ENCODE data around the gene PARD3. TPM values are rescaled to one million over a fixed set of nuclear protein-coding genes. Genes with fewer than 3 reads are reported as not detected.

The PARD3 gene
- total and polyA plus RNA-seq, 7 donors = 20.2 to 84.4 (median 53.4) TPM

DNA sequence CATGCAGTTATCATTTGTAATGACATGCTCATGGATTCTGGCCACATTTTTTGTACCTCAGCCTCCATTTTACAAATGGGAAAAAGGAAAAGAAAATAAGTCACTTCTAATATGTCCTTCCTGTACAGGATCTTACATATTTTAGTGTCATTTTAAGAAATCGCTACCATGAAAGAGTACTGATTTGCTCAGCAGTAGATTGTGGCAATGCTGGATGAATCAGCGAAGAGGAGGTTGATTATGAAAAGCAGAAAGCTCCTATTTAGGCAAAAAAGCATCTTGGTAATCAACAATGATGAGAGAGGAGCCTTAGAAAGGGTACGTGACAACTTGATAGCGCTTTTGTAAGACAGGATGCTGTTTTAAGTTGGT, 522.9 kb downstream of the PARD3 start:
- Histone ChIP-seq H3K27ac (no peak overlapping the region), H3K4me3 (no peak overlapping the region), H3K36me3 (ENCODE audit: insufficient read depth in 1 of 2, low read depth in 1 of 2) (no peaks in the 10 kb centered on the region), H3K4me1 (peaks cover 13% of the 10 kb centered on the region), H3K9me3 (no peaks in the 10 kb centered on the region), H3K27me3 (ENCODE audit: insufficient read depth in 3 of 3, low read length in 2 of 3) (no peaks in the 10 kb centered on the region)
- WGBS, 3 donors = 80 to 92% (median 85%) methylated on average over 4 of the region's 4 CpGs
- ATAC-seq (no peak), DNase-seq (no peak)
- TF ChIP-seq, protein P1, sequence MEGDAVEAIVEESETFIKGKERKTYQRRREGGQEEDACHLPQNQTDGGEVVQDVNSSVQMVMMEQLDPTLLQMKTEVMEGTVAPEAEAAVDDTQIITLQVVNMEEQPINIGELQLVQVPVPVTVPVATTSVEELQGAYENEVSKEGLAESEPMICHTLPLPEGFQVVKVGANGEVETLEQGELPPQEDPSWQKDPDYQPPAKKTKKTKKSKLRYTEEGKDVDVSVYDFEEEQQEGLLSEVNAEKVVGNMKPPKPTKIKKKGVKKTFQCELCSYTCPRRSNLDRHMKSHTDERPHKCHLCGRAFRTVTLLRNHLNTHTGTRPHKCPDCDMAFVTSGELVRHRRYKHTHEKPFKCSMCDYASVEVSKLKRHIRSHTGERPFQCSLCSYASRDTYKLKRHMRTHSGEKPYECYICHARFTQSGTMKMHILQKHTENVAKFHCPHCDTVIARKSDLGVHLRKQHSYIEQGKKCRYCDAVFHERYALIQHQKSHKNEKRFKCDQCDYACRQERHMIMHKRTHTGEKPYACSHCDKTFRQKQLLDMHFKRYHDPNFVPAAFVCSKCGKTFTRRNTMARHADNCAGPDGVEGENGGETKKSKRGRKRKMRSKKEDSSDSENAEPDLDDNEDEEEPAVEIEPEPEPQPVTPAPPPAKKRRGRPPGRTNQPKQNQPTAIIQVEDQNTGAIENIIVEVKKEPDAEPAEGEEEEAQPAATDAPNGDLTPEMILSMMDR (IDR thresholded peaks at IDR 0.05) = no peak
- intact Hi-C loops (cut with DNase I) = no loop called here

DNA sequence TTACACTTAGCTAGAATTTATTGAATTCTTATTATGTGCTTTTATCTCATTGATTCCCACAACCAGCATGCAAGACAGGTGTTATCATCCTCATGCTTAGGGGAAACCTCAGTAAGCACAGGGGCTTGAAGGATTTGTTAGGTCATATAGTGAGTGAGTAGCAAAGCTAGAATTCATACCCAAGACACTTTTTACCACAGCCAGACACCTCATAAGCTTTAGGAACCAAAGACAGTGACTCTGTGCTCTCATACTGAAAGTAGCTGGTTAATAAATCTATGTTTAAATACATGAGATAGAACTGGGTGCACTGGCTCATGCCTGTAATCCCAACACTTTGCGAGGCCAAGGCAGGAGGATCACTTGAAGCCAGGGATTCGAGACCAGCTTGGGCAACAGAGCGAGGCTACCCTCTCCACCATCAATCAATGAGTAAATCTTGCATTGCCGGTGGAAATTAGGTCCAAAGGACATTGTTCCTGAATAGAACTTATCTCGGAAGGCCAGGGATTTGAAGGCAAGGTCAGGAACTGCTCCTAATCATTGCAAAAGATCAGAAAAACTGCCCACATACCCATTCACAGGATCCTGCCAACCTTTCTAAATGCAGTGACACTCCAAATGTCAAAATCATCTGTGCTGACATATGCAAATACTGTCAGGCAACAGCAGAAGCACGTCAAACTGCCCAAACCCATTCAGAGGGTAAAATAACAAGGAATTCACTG, 523.5 kb downstream of the PARD3 start:
- Histone ChIP-seq H3K4me1 (peaks cover 14% of the 10 kb centered on the region), H3K9me3 (no peaks in the 10 kb centered on the region), H3K36me3 (ENCODE audit: insufficient read depth in 1 of 2, low read depth in 1 of 2) (no peaks in the 10 kb centered on the region), H3K4me3 (no peak overlapping the region), H3K27me3 (ENCODE audit: insufficient read depth in 3 of 3, low read length in 2 of 3) (no peaks in the 10 kb centered on the region), H3K27ac (no peak overlapping the region)
- ATAC-seq (no peak), DNase-seq (no peak)
- intact Hi-C loops (cut with DNase I) = no loop called here
- TF ChIP-seq, protein P1 (IDR thresholded peaks at IDR 0.05) = no peak
- 78 to 96% (median 79%) methylated on average over 6 of the region's 6 CpGs for WGBS, 3 donors

DNA sequence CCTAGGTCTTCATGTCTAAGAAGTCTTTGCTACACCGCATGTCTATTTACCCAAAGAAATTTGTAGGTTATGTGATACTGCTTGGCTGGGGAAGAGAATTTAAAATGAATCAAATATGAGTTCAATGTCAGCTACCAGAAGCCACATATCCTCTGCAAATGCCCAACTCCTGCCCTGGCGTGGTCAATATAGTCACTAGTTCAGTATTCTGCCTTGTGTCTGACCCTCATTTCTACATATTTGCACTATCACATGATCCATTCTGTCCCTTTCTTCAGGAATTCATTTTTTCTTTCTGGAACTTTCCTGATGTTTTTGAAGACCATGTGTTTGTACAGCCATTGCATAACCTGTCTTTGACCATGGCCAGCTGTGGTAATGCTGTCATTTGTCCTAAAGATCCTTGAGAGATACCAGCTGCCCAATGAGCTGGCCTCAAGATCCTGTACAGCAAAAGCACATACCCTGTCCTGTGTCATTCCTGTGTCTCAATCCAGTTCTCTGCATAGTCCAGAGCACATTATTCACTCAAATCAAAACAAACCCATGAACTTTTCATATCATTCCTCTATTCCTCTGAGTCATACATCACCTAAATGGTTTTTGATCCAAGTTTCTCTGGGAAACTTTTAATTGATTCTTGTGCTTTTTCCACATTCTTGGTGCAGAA, 524.5 kb downstream of the PARD3 start:
- no peaks in the 10 kb centered on the region for H3K27me3 ChIP-seq (ENCODE audit: insufficient read depth in 3 of 3, low read length in 2 of 3)
- intact Hi-C loops (cut with DNase I) = no loop called here
- H3K4me1 ChIP-seq = peaks cover 23% of the 10 kb centered on the region
- ATAC-seq (peak; percentile 40 to 80 (median 74)), DNase-seq (peak in 1 of 2 donors; percentile 23)
- 73 to 88% (median 74%) methylated on average over 2 of the region's 2 CpGs for WGBS, 3 donors
- TF ChIP-seq, protein P1 (IDR thresholded peaks at IDR 0.05) = no peak
- no peaks in the 10 kb centered on the region for H3K36me3 ChIP-seq (ENCODE audit: insufficient read depth in 1 of 2, low read depth in 1 of 2)
- no peak overlapping the region for H3K4me3 ChIP-seq
- no peak overlapping the region for H3K27ac ChIP-seq
- H3K9me3 ChIP-seq = no peaks in the 10 kb centered on the region

DNA sequence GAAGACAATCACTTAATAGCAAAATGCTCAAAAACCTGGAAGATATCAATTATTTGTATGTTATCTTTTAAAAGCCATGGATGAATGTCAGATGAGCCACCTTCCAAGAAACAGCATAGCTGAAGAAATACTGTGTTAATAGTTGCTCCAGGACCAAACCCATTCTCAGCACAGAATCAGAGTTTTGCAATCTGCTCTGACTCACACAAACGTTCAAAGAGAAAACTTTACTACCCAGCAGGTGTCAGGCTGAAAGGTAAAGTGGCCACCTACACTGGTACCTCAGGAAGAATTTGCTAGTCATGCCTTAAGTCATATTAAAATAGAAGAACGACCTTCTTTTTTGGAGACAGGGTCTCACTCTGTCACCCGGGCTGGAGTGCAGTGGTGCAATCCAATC, 526.5 kb downstream of the PARD3 start:
- intact Hi-C loops (cut with DNase I) = no loop called here
- WGBS, 3 donors = 84 to 91% (median 88%) methylated on average over 3 of the region's 3 CpGs
- no peaks in the 10 kb centered on the region for H3K27me3 ChIP-seq (ENCODE audit: insufficient read depth in 3 of 3, low read length in 2 of 3)
- H3K36me3 ChIP-seq (ENCODE audit: insufficient read depth in 1 of 2, low read depth in 1 of 2) = no peaks in the 10 kb centered on the region
- H3K4me1 ChIP-seq = peaks cover 23% of the 10 kb centered on the region
- H3K4me3 ChIP-seq = no peak overlapping the region
- ATAC-seq (no peak), DNase-seq (no peak)
- no peaks in the 10 kb centered on the region for H3K9me3 ChIP-seq
- no peak overlapping the region for H3K27ac ChIP-seq
- TF ChIP-seq, protein P1 (IDR thresholded peaks at IDR 0.05) = no peak
